DOHH2 (cell line): ENCODE data around the gene DPH6.

Experiments
- H3F3A ChIP-seq: fragments of 200-600 bp; sonication (generic), shearing (Covaris generic); 2 replicates; pipeline ENCODE4 v1.6.0; 2016; ENCODE audit warnings: antibody characterized with exemption, mild to moderate bottlenecking; ENCODE audit not compliant: control insufficient read depth, insufficient read depth
- H3K27ac ChIP-seq: fragments of 200-600 bp; sonication (generic); 2 replicates; pipeline ENCODE4 v1.5.1; 2014; ENCODE audit warnings: low read depth, mild to moderate bottlenecking, low read length, moderate library complexity
- H3K27me3 ChIP-seq: fragments of 200-600 bp; sonication (generic); 2 replicates; pipeline ENCODE4 v1.6.1; 2014; ENCODE audit warnings: mild to moderate bottlenecking, low read length, mixed read lengths; ENCODE audit not compliant: control insufficient read depth
- H3K36me3 ChIP-seq: fragments of 200-600 bp; sonication (generic); 2 replicates; pipeline ENCODE4 v1.6.1; 2014; ENCODE audit warnings: mild to moderate bottlenecking, low read length, moderate library complexity, mixed read lengths; ENCODE audit not compliant: control insufficient read depth
- H3K4me1 ChIP-seq: fragments of 200-600 bp; sonication (generic); 2 replicates; pipeline ENCODE4 v1.6.1; 2014; ENCODE audit warnings: mild to moderate bottlenecking, low read length, mixed read lengths; ENCODE audit not compliant: control insufficient read depth
- H3K4me2 ChIP-seq: fragments of 200-600 bp; sonication (generic); 2 replicates; pipeline ENCODE4 v1.6.0; 2014; ENCODE audit warnings: mild to moderate bottlenecking, low read length, moderate library complexity
- H3K4me3 ChIP-seq: fragments of 200-600 bp; sonication (generic); 2 replicates; pipeline ENCODE4 v1.5.1; 2014; ENCODE audit warnings: mild to moderate bottlenecking, low read length, mixed read lengths
- H3K79me2 ChIP-seq: fragments of 200-600 bp; sonication (generic); 2 replicates; pipeline ENCODE4 v1.6.1; 2014; ENCODE audit warnings: mild to moderate bottlenecking, low read length, mixed read lengths; ENCODE audit not compliant: control insufficient read depth
- H3K9me2 ChIP-seq: fragments of 200-600 bp; sonication (generic); replicated peaks from 2 replicates; pipeline ENCODE4 v1.6.1; 2014; ENCODE audit warnings: mild to moderate bottlenecking, low read length, mixed read lengths; ENCODE audit not compliant: control insufficient read depth
- H3K9me3 ChIP-seq: fragments of 200-600 bp; sonication (generic); 2 replicates; pipeline ENCODE4 v1.6.1; 2014; ENCODE audit warnings: antibody characterized with exemption, low read length, mixed read lengths; ENCODE audit not compliant: control insufficient read depth, insufficient read depth
- H4K20me1 ChIP-seq: fragments of 200-600 bp; sonication (generic); 2 replicates; pipeline ENCODE4 v1.6.0; 2014; ENCODE audit warnings: low read depth, mild to moderate bottlenecking, antibody characterized with exemption, low read length, moderate library complexity; ENCODE audit not compliant: control insufficient read depth, insufficient read depth
- CTCF ChIP-seq: fragments of 200-600 bp; sonication (generic); IDR thresholded peaks from one replicate; pipeline ENCODE4 v1.5.1; 2014; ENCODE audit warnings: antibody characterized with exemption, mild to moderate bottlenecking, low read depth, low read length; ENCODE audit not compliant: poor library complexity, severe bottlenecking
- EZH2phosphoT487 ChIP-seq: fragments of 200-600 bp; sonication (generic); IDR thresholded peaks from 2 replicates; pipeline ENCODE4 v1.6.1; 2017; ENCODE audit warnings: borderline replicate concordance, mild to moderate bottlenecking, antibody characterized with exemption, low read length, moderate library complexity, mixed read lengths

DPH6 gene

GRCh38 chr15:35490511-35490910, 55.5 kb downstream of the DPH6 start:
- Histone ChIP-seq H3K36me3 (no peaks in the 10 kb centered on the region), H3K9me2 (no peaks in the 10 kb centered on the region), H3K4me1 (no peaks in the 10 kb centered on the region), H3K9me3 (peaks cover 20% of the 10 kb centered on the region), H3K79me2 (no peaks in the 10 kb centered on the region), H4K20me1 (no peaks in the 10 kb centered on the region), H3F3A (no peaks in the 10 kb centered on the region), H3K27me3 (no peaks in the 10 kb centered on the region), H3K4me2 (no peak overlapping the region), H3K27ac (no peak overlapping the region), H3K4me3 (no peak overlapping the region)
- TF ChIP-seq CTCF (no peak), EZH2phosphoT487 (no peak)

DNA sequence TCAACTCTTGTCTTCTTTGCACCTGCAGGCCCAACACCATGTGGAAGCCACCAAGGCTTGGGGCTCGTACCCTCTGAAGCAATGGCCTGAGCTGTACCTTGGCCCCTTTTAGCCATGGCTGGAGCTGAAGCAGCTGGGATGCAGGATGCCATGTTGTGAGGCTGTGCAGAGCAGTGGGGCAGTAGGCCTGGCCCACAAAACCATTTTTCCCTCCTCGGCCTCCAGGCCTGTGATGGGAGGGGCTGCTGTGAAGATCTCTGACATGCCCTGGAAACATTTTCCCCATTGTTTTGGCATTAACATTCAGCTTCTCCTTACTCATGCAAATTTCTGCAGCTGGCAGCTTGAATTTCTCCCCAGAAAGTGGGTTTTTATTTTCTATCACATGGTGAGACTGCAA, 58.5 kb downstream of the DPH6 start:
- no peaks in the 10 kb centered on the region for H3K36me3 ChIP-seq
- H3K4me3 ChIP-seq: no peak overlapping the region
- H3K27me3 ChIP-seq: no peaks in the 10 kb centered on the region
- no peak overlapping the region for H3K4me2 ChIP-seq
- H3F3A ChIP-seq: no peaks in the 10 kb centered on the region
- no peak overlapping the region for H3K27ac ChIP-seq
- no peaks in the 10 kb centered on the region for H3K79me2 ChIP-seq
- H4K20me1 ChIP-seq: no peaks in the 10 kb centered on the region
- peaks cover 20% of the 10 kb centered on the region for H3K9me3 ChIP-seq
- no peaks in the 10 kb centered on the region for H3K4me1 ChIP-seq
- TF ChIP-seq EZH2phosphoT487: no peak
- no peak for TF ChIP-seq CTCF
- no peaks in the 10 kb centered on the region for H3K9me2 ChIP-seq

- no peaks in the 10 kb centered on the region for H3K36me3 ChIP-seq
- no peak overlapping the region for H3K4me3 ChIP-seq
- no peaks in the 10 kb centered on the region for H3K9me2 ChIP-seq
- no peak overlapping the region for H3K27ac ChIP-seq
- peaks cover 20% of the 10 kb centered on the region for H3K9me3 ChIP-seq
- no peaks in the 10 kb centered on the region for H3K79me2 ChIP-seq
- H3K4me2 ChIP-seq: no peak overlapping the region
- TF ChIP-seq CTCF (no peak), EZH2phosphoT487 (no peak)
- no peaks in the 10 kb centered on the region for H3K27me3 ChIP-seq
- H3K4me1 ChIP-seq: no peaks in the 10 kb centered on the region
- H3F3A ChIP-seq: no peaks in the 10 kb centered on the region
- no peaks in the 10 kb centered on the region for H4K20me1 ChIP-seq
Observed at GRCh38 chr15:35486296-35486695, 59.7 kb downstream of the DPH6 start.

DNA sequence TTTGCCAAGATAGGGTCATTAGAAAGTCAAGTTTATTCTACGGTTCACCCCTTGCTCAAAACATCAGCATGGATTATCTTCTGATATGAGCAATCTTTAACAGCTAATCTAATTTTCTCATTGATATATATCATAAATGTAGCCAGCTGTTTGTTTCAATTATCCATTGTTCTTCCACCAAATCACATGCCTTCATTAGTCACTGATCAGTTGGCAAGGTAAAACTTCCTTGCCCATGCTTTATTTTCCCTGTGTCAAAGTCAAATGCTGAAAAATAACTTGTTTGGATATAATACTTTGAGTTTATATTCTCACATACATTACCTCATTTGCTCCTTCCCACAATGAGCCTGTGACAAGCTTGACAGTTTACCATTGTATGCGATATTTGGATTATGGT, 60.6 kb downstream of the DPH6 start:
- H3K4me1 ChIP-seq: no peaks in the 10 kb centered on the region
- H4K20me1 ChIP-seq: no peaks in the 10 kb centered on the region
- H3K27ac ChIP-seq: no peak overlapping the region
- TF ChIP-seq EZH2phosphoT487 (no peak), CTCF (no peak)
- H3K27me3 ChIP-seq: no peaks in the 10 kb centered on the region
- H3K4me3 ChIP-seq: no peak overlapping the region
- H3K36me3 ChIP-seq: no peaks in the 10 kb centered on the region
- H3K79me2 ChIP-seq: no peaks in the 10 kb centered on the region
- no peaks in the 10 kb centered on the region for H3K9me2 ChIP-seq
- peaks cover 20% of the 10 kb centered on the region for H3K9me3 ChIP-seq
- no peak overlapping the region for H3K4me2 ChIP-seq
- H3F3A ChIP-seq: no peaks in the 10 kb centered on the region
